Loucy (cell line): ENCODE data around the gene ATG4A.
A peak's percentile ranks its signal among the peaks of the same experiment; 100 is the strongest.

ENCODE experiments used
- H2AFZ ChIP-seq: fragments of 200-600 bp; sonication (generic); 2 replicates; pipeline ENCODE4 v1.6.0; 2016; ENCODE audit warnings: antibody characterized with exemption, mild to moderate bottlenecking, low read length, moderate library complexity
- H3F3A ChIP-seq: fragments of 200-600 bp; 2 replicates; pipeline ENCODE4 v1.6.0; 2016; ENCODE audit warnings: antibody characterized with exemption, low read depth, mild to moderate bottlenecking
- H3K27me3 ChIP-seq: fragments of 200-600 bp; sonication (generic); 2 replicates; pipeline ENCODE4 v1.6.1; 2014; ENCODE audit warnings: low read length, mild to moderate bottlenecking; ENCODE audit not compliant: insufficient read depth, poor library complexity, severe bottlenecking
- H3K36me3 ChIP-seq: fragments of 200-600 bp; sonication (generic); 2 replicates; pipeline ENCODE4 v1.6.1; 2016; ENCODE audit warnings: low read length; ENCODE audit not compliant: insufficient read depth
- H3K4me1 ChIP-seq: fragments of 200-600 bp; sonication (generic); 2 replicates; pipeline ENCODE4 v1.5.1; 2014; ENCODE audit warnings: low read length, mild to moderate bottlenecking; ENCODE audit not compliant: insufficient read depth, poor library complexity, severe bottlenecking
- H3K4me2 ChIP-seq: fragments of 200-600 bp; sonication (generic); 2 replicates; pipeline ENCODE4 v1.6.0; 2014; ENCODE audit warnings: antibody characterized with exemption, low read length, low read depth, mild to moderate bottlenecking; ENCODE audit not compliant: poor library complexity, severe bottlenecking
- H3K4me3 ChIP-seq: fragments of 200-600 bp; sonication (generic); 2 replicates; pipeline ENCODE4 v1.5.1; 2014; ENCODE audit warnings: low read length, mild to moderate bottlenecking, mixed read lengths; ENCODE audit not compliant: poor library complexity, severe bottlenecking
- H3K79me2 ChIP-seq: fragments of 200-600 bp; sonication (generic); 2 replicates; pipeline ENCODE4 v1.6.1; 2014; ENCODE audit warnings: low read length; ENCODE audit not compliant: insufficient read depth
- H3K9ac ChIP-seq: fragments of 200-600 bp; sonication (generic); 2 replicates; pipeline ENCODE4 v1.6.0; 2014; ENCODE audit warnings: mild to moderate bottlenecking, low read depth, low read length, moderate library complexity; ENCODE audit not compliant: poor library complexity, severe bottlenecking
- H3K9me2 ChIP-seq: fragments of 200-600 bp; sonication (generic); replicated peaks from 2 replicates; pipeline ENCODE4 v1.6.1; 2016; ENCODE audit warnings: low read depth, low read length, mixed read lengths
- H3K9me3 ChIP-seq: fragments of 200-600 bp; sonication (generic); 2 replicates; pipeline ENCODE4 v1.6.1; 2014; ENCODE audit warnings: mild to moderate bottlenecking, antibody characterized with exemption, low read length, low read depth; ENCODE audit not compliant: insufficient read depth
- H4K20me1 ChIP-seq: fragments of 200-600 bp; sonication (generic); 2 replicates; pipeline ENCODE4 v1.6.0; 2014; ENCODE audit warnings: antibody characterized with exemption, low read length, mild to moderate bottlenecking; ENCODE audit not compliant: insufficient read depth, poor library complexity, severe bottlenecking
- EZH2phosphoT487 ChIP-seq: fragments of 200-600 bp; IDR thresholded peaks from 2 replicates; pipeline ENCODE4 v1.6.1; 2018; ENCODE audit warnings: antibody characterized with exemption, mild to moderate bottlenecking, moderate library complexity, borderline replicate concordance
- TF ChIP-seq, protein P1 (sequence below): fragments of 200-600 bp; sonication (generic); conservative IDR thresholded peaks from 2 replicates; pipeline ENCODE4 v1.5.1; 2014; ENCODE audit warnings: mild to moderate bottlenecking, antibody characterized with exemption, low read length

The ATG4A gene

DNA sequence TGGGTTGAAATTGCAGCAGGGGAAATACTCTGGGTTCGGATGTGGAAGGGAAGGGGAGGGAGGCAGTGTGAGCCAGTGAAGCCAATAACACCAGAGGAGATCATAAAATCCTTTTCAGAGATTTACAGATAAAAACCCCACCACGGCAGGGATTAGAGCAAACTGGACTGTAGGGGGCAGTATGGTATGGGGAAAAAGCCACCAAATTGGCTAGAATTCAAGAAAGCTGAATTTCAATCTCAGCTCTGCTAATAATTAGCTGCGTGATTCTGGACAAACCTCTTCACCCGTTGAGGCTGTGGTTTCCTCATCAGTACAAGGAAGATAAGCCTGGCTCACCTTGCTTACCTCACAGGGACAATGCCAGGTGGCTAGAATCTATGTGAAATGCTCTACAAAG is 108.1 kb downstream of the ATG4A start:
- H3K27me3 ChIP-seq, result no peaks in the 10 kb centered on the region
- no peaks in the 10 kb centered on the region for H3K36me3 ChIP-seq
- H3F3A ChIP-seq, result no peaks in the 10 kb centered on the region
- no peaks in the 10 kb centered on the region for H3K9me2 ChIP-seq
- no peaks in the 10 kb centered on the region for H3K79me2 ChIP-seq
- no peak overlapping the region for H2AFZ ChIP-seq
- no peaks in the 10 kb centered on the region for H3K4me1 ChIP-seq
- H3K4me3 ChIP-seq, result no peak overlapping the region
- H3K9ac ChIP-seq, result no peak overlapping the region
- no peaks in the 10 kb centered on the region for H4K20me1 ChIP-seq
- no peak for TF ChIP-seq EZH2phosphoT487
- TF ChIP-seq, protein P1, sequence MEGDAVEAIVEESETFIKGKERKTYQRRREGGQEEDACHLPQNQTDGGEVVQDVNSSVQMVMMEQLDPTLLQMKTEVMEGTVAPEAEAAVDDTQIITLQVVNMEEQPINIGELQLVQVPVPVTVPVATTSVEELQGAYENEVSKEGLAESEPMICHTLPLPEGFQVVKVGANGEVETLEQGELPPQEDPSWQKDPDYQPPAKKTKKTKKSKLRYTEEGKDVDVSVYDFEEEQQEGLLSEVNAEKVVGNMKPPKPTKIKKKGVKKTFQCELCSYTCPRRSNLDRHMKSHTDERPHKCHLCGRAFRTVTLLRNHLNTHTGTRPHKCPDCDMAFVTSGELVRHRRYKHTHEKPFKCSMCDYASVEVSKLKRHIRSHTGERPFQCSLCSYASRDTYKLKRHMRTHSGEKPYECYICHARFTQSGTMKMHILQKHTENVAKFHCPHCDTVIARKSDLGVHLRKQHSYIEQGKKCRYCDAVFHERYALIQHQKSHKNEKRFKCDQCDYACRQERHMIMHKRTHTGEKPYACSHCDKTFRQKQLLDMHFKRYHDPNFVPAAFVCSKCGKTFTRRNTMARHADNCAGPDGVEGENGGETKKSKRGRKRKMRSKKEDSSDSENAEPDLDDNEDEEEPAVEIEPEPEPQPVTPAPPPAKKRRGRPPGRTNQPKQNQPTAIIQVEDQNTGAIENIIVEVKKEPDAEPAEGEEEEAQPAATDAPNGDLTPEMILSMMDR, result peak; percentile 69
- H3K9me3 ChIP-seq, result no peaks in the 10 kb centered on the region
- no peak overlapping the region for H3K4me2 ChIP-seq

DNA sequence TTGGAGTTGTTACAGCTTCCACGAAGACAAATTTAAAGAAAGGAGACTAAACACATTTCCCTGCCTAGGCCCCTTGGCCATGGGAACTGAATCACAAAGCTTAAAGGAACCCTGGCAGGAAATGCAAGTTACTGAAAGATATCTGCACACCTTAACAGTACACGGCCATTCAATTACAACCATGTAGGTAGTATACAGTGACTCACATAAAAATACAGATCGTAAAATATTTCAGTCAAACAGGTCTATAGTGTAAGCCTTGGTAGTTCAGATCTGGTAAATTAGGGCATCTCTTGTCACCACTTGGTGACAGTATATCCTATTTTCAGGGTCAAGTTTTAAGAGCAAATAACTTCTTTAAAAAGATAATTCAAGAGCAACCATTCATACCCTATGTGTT is 112.0 kb downstream of the ATG4A start:
- no peaks in the 10 kb centered on the region for H3K9me2 ChIP-seq
- no peaks in the 10 kb centered on the region for H4K20me1 ChIP-seq
- H3K4me3 ChIP-seq, result no peak overlapping the region
- no peak overlapping the region for H3K9ac ChIP-seq
- H3K79me2 ChIP-seq, result no peaks in the 10 kb centered on the region
- H3K36me3 ChIP-seq, result no peaks in the 10 kb centered on the region
- TF ChIP-seq, protein P1, result no peak
- no peak for TF ChIP-seq EZH2phosphoT487
- no peaks in the 10 kb centered on the region for H3K27me3 ChIP-seq
- H3K9me3 ChIP-seq, result no peaks in the 10 kb centered on the region
- no peaks in the 10 kb centered on the region for H3K4me1 ChIP-seq
- H2AFZ ChIP-seq, result no peak overlapping the region
- H3K4me2 ChIP-seq, result no peak overlapping the region
- no peaks in the 10 kb centered on the region for H3F3A ChIP-seq
